AG20443 (cell line): ENCODE results near the gene KDSR.
A peak's percentile ranks its signal among the peaks of the same experiment; 100 is the strongest.

Experiments
- DNase-seq: peaks from one replicate; pipeline ENCODE4 v3.0.0; 2012; ENCODE audit warnings: low spot score, mixed read lengths

Gene KDSR, protein sequence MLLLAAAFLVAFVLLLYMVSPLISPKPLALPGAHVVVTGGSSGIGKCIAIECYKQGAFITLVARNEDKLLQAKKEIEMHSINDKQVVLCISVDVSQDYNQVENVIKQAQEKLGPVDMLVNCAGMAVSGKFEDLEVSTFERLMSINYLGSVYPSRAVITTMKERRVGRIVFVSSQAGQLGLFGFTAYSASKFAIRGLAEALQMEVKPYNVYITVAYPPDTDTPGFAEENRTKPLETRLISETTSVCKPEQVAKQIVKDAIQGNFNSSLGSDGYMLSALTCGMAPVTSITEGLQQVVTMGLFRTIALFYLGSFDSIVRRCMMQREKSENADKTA

DNA sequence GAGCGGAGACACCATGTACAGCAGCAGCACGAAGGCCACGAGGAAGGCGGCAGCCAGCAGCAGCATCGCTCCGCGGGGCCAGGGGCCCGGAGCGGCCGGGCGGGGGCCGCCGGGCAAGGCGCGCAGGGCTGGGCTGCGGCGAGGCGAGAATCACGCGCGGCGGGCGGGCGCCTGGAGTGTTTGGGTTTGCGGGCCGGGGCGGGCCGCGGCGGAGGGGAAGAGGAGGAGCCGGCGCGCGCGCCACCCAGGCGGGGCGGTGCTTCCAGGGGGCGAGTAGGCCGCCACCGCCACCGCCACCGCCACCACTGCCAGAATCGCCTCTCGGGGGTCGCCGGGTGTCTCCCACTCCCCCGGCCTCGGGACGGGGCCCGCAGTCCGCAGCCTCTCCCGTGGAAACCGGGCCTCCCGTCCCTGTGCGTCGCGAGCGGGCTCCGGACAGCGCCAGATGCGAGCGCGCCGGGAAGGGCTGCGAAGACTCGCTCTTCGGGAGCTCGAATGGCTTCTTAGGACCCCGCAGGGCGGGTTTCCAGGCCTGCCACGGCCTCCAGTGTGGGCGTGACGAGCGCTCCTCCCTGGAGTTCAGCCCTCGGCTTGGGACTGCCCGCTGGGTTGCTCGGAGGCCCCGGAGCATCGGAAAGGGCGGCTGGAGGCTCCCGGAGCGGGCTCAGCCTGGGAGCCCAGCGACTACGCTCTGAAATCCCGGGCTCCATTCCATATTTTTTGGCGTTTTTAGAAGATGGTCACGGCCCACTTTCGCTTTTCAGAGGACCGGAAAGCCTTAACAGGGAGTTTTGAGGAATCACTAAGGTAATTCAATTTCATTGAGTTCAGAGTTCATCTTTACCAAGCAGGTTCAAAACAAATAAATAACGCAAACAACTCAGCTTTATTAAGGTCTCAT is at the start of gene KDSR:
Gene KDSR, minus strand, starts transcription at position 154 of the 901 bp plus-strand sequence. Its CDS starts 88 bp downstream, at position 66.
- DNase-seq: peak; percentile 99

DNA sequence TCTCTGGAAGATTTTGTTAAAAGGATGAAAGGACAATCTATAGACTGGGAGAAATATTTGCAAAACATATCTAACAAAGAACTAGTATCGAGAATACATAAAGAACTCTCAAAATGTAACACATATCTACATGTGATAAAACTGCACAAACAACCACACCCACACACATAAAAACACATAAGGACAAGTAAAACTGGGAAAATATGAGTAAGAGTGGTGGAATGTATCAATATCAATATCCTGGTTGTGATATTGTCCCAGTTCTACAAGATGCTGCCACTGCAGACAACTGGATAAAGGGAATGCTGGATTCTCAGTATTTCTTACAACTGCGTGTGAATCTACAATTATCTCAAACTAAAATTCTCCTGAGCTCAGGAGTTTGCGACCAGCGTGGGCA is 45.9 kb upstream of the KDSR start:
- no peak for DNase-seq

DNA sequence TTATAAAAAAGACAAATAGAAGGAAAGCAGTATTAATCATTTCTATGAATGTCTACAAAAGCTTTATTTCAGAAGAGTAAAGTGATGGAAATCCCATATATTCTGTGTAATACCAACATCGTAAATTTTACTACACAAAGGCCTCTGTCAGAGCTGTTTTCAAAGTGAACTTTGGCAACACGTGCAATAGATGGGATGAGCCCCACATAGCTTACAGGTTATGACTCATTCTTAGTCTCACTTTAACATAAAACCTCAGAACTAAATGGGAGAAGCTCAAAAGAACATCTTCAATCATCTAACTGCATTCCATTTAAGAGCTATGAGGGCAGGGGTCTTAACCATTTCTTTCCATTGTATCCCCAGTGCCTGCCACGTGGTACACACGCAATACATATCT is 43.8 kb upstream of the KDSR start:
- peak; percentile 58 for DNase-seq

DNA sequence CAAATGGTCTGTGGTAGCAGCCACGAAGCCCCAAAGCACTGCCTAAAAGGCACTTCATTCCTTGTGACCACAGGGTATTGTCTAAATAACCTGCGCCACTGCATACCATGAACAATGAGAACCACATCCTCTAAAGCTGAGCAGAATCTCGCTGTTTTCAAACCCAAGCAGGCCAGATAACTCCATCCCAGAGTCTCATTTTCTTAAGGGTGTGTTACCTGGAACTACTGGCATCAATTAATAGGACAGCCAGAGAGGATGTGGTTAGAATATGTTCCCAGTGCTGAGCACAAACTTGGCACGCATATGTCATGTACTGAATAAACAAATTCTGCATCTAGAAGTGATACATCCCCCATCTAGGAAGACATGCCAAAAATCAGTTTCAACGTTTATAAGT is 42.3 kb upstream of the KDSR start:
- DNase-seq: no peak

DNA sequence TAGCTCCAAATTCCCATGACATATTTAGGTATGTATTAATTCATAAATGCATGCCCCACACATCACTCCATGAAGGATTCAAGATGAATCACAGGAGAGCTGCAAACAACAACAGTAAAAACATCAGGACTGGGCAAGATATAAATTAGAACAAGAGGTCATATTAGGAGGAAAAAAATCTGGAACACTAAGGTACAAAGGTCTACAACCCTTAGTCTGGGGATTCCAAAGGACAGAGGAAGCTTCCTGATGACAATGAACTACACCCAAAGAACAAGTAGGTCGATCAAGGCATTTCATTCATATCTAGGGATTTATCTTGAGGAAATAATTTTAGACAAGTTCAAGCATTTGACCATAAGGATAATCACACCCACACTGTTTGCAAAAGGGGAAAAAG is 40.7 kb upstream of the KDSR start:
- no peak for DNase-seq

DNA sequence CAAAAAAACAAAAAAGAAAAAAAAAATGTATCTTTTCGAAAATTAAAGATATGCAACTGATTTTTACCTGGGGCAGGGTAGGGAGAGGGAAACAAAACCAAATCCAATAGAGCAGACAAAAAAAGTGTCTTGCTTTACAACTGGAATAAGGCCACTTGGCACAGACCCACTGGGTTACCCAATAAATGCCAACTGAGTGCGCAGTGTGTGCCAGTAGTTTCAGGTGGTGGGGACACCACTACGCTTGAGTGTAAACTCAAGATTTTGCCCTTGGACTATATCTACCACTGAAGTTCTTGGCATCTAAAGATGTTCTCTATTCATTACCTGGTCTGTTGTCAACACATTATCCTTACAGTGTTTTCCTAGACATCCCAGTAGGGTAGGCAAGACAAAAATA is 39.0 kb upstream of the KDSR start:
- DNase-seq: no peak

DNA sequence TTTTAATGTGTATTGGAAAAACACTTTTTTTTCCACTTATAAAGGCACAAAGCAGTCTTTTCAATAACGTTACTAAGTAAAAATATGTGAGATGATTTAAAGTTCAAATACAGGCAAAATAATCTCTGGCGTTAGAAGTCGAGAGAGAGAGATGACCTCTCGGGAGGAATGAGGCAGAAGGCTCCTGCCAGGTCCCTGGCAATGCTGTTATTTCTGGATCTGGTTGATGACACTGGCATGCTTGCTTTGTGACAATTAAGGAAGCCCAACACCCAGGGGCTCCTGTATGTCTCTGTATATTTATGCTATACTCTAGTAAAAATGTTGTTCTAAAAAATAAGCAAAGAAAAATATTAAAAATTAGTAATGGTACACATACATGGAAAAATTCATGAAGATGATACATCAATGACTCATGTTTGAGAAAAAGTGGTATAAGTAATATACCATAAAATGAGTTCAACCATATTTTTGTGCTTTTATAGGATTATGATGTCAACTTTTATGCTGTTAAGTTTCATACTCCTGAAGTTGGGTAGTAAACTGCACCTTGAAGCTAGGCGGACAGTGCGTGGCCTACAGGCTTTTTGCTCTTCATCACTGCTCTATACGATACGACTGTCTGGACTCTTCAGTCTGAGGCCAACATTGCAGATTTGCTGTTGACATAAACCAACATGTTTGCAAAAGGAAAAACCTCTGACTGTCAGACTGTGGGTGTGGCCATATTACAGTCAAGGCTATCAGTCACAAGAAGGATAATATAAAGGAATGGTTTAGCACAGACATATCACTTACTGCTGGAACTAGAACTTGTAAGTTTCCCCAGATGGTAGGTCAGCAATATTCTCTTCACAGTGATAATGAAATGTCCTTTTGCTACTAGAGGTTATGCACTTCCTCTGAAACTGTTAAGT is 35.5 kb upstream of the KDSR start:
- DNase-seq: no peak

DNA sequence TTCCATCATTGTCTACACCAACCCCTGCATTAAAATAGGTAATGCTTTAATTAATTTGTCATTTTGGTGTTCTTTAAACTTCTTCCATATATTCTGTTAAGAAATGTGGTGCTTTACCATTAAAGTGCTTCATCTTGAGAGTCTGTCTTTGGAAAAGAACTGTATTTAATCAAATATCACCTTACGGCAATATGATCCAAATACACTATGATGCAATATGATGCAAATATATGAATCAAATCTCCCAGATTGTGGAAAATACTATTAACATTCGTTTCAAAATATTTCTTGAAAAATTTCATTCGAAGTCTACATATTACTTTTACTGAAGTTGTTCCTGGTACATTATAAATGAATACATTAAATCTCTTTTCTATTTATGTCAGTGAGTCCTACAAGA is 32.3 kb upstream of the KDSR start:
- no peak for DNase-seq

DNA sequence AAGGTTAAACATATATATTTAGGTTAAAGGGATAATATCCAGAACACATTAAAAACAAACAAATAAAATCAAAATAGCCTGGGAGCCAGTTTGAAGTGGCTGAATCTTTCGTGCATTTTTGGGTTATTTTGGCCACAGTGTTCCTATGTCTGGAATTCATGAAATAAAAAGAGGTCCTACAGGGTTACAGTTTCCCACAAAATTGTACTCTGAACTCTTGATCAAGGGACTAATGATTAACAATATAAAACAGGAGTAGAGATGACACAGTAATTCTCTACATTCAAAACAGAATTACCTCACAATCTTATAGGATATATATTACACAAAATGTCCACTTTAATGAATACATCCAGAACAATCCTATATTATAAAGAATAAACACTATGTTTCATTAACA is 30.3 kb upstream of the KDSR start:
- DNase-seq: no peak

DNA sequence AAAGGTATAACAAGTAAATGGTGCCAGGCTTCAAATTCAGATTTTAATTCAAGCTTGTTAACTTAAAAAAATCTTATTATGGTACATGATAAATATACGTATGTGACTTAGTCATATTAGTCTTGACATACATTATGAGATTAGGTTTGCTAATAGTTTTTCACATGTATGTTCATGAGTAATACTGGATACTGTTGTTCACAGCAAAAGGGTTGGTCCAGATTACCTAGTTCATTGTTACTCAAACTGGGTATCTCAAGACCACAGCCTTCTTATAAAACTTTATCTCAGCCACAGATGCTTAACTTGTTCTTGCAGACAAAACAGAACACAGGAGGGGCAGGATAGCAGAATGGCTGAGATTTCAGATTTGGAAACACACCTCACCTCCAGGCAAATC is 28.5 kb upstream of the KDSR start:
- DNase-seq: no peak

DNA sequence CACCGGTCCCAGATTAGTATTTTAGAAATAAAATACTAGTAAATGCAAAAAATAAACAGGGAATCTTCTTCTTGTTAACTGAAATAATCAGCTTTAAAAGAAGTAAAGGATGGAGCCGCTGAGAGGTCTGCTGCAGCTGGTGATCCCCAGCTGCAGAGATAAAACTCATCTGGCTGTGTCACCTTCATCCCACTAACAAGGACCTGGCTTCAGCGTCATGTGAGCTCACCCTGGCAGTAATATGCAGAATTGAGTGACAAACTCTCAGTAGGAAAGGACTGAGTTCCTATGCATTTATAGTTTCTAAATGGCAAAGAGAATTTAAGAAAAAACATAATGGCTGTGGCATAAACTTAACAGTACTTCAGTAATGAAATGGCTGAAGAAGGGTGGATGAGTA is 27.9 kb upstream of the KDSR start:
- no peak for DNase-seq

DNA sequence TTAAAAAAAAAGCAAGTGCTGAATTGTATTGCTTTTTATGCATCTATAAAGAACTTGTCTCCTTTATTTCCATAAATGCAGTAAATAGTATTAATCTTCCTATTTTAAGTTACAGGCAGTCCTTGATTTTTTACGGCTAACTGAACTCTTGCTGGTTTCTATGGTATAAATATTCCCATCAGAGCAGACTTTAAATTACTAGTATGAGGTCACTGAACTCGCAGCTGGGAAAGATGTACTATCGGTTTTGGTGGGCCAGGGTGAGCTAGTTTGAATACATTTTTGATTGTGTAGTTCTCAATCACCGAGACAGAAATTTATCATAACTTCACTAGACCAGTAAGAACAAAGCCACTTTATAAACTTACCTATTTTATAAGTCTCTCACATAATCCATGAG is 20.9 kb upstream of the KDSR start:
- DNase-seq: no peak

DNA sequence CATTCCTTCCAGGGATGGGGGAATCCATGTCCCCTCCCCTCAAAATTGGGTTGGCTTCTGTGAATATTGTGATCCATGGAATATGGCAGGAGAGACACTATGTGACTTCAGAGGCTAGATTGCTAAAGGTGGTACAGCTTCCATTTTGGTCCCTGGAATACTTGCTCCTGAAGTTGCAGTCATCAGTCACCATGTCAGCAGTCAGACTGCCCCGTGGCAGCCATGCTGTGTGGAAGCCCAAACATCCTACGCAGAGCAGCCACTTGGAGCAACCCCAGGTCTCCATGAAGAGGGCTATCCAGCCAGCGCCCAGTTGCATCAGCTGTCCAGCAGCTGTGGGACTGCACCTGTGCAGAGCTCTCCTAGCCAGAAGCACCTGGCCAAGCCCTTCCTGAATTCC is 15.8 kb upstream of the KDSR start:
- DNase-seq: no peak

DNA sequence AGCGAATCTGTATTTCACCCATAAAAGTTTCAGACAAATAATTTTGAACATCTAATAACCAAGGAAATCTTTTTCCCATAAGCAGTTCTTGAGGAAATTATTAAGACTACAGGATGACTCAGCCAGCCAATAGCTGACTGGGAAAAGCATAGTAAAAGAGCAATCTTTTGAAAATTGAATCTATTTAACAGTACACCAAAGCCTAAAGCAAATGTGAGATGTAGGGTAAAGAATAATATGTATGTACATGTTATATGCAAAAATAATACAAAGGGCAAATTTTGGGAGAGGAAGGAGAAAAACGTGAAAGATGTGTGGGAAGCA is 12.6 kb upstream of the KDSR start:
- DNase-seq: peak; percentile 7

DNA sequence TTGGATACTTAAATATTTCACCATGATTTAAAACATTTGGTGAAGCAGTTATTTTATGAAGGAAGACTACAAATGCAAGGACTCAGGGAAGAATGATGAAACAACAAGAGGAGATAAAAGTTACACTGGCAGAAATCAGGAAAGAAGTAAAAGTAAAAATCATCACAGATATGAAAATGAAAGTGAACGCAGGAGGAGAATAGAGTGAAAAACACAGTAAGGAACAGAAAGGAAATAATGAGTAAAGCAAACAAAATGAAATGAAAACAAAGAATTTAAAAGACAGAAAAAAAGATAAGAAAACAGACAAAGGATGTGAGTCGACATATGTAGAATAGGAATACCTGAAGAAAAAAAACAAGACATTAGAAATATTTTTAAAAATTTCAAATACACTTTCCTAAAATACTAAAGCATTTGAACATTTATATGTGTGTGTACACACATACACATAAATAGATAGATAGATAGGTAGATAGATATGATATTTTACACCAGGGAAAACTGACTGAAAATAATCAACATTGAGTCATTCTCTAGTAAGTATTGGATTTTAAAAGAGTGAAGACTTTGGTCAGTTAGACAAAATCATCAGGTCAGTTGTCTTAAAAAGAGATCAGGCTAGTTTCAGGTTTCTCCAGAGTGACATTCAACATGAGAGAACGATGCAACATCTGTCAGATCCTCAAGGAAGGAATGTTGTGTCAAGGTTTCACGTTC is 12.1 kb upstream of the KDSR start:
- no peak for DNase-seq

DNA sequence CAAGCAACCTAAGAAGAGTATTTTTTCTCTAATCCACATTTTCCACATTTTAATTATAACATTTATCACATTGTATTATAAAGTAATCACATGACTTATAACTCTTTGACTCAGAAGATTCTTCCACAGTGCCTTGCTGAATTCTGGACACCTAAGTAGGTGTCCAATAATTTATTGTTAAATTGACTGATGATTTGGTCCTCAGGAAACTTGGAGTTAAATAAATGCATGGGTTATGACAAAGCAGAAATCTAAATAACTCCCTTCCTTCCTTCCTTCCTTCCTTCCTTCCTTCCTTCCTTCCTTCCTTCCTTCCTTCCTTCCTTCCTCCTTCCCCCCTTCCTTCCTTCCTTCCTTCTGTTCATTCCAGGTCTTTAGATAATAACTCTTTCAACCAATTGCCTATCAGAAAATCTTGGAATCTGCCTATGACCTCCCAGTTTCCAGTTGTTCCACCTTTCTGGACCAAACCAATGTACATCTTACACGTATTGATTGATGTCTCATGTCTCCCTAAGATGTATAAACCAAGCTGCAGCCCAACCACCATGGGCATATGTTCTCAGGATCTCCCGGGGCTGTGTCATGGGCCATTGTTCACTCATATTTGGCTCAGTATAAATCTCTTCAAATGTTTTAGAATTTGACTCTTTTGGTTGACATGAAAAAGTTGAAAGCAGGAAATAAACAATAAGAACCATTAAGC is 10.4 kb upstream of the KDSR start:
- DNase-seq: no peak

DNA sequence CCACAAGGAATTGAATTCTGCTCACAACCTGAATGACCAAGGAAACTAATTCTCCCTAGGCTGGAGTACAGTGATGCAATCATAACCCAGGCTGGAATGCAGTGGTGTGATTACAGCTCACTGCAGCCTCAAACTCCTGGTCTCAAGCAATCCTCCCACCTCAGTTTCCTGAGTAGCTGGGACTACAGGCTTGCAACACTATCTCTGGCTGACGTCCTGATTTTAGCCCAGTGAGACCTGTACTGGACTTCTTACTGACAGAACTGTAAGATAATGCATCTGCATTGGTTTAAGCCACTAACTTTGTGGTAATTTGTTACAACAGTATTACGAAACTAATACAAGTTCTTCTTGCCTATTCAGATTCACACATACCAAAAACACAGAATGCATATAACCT is 9.5 kb upstream of the KDSR start:
- no peak for DNase-seq

DNA sequence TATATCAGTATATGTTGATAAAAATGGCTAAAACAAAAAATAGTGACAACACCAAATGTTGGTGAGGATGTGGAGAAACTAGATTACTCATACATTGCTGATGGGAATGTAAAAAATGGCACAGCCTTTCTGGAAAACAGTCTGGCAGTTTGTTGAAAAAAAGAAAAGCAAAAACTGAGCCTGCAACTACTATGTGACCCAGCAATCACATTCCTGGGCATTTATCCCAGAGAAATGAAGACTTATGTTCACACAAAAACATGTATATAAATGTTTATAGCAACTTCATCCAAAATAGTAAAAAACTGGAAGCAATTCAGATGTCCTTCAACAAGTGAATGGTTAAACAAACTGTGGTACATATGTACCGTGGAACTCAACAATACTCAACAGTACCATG is 7.5 kb upstream of the KDSR start:
- no peak for DNase-seq

DNA sequence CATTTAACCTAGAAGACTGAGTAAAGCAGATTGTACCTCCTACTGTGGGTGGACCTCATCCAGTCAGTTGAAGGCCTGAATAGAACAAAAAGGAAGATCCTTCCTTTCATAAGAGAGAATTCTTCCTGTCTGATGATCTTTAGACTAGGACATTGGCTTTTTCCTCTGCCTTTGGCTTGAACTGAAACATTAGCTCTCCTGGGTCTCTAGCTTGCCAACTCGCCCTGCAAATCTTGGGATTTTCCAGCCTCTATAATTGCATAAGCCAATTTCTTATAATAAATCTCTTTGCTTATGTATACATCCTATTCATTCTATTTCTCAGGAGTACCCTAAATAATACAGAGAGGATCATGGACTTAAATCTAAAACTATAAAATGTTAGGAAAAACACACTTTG is 6.2 kb upstream of the KDSR start:
- no peak for DNase-seq

DNA sequence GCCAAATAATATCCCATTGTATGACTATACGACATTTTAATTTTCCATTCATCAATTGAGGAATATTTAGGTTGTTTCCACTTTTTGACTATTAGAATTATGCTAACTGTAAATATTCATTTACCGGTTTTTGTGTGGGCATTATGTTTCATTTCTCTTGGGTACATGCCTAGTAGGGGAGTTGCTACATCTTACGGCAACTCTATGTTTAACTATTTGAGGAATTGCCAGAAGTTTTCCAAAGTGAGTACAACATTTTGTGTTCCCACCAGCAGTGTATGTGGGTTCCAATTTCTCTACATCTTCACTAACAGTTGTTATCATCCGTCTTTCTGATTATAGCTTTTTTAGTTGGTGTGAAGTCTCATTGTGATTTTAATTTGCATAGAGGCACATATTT is 1.6 kb upstream of the KDSR start:
- no peak for DNase-seq
